Naive thymus-derived CD8-positive, alpha-beta T cell (primary cell): ENCODE data around the gene PDE3B. TPM values are rescaled to one million over a fixed set of nuclear protein-coding genes. Genes with fewer than 3 reads are reported as not detected.
"Not testable (repeated sequence)": the region's sequence is repeated elsewhere in the genome, so short reads cannot be mapped to it uniquely, and the experiment has no call there.

Experiments
- ATAC-seq, 2 donors: fragments of 150-1000 bp; cut with Tn5 transposase in 1 of 2; sonication (Bioruptor Pico), chemical (Tn5 transposase) in 1 of 2; 1 replicate in 1 of 2; 2 replicates in 1 of 2; pipeline ENCODE4 v1.10.0; 2021; ENCODE audit warnings: mild to moderate bottlenecking in 2 of 2, moderate library complexity in 2 of 2
- POLR2A ChIA-PET: fragments of 350-600 bp; sonication (Branson Sonifier 250); formaldehyde crosslinking; loops from one replicate; lab custom pipeline; 2021; ENCODE audit warnings: antibody characterized with exemption; lab: Charles Lee
- DNase-seq, 10 donors: peaks; one replicate each; pipeline versions ENCODE4 v3.0.0 to v3.0.0-alpha.2; 2020 to 2022
- H3K27ac Mint-ChIP-seq, 10 donors: one replicate each; pipeline ENCODE4 v1.8.0; 2020 to 2022; ENCODE audit warnings: mild to moderate bottlenecking in 10 of 10, mixed read lengths in 10 of 10, moderate library complexity in 4 of 10, inconsistent platforms in 1 of 10
- H3K27me3 Mint-ChIP-seq, 5 donors: one replicate each; pipeline ENCODE4 v1.8.0; 2021 to 2022; ENCODE audit warnings: mixed read lengths in 5 of 5
- H3K36me3 Mint-ChIP-seq, 3 donors: one replicate each; pipeline ENCODE4 v1.8.0; 2020 to 2022; ENCODE audit warnings: mixed read lengths in 3 of 3, mild to moderate bottlenecking in 2 of 3, inconsistent platforms in 1 of 3
- H3K4me1 Mint-ChIP-seq, 4 donors: one replicate each; pipeline ENCODE4 v1.8.0; 2021 to 2022; ENCODE audit warnings: mixed read lengths in 4 of 4
- H3K4me3 Mint-ChIP-seq, 10 donors: one replicate each; pipeline ENCODE4 v1.8.0; 2020 to 2022; ENCODE audit warnings: mild to moderate bottlenecking in 10 of 10, mixed read lengths in 10 of 10, moderate library complexity in 6 of 10, inconsistent platforms in 1 of 10
- H3K9me3 Mint-ChIP-seq, 9 donors: one replicate each; pipeline ENCODE4 v1.8.0; 2020 to 2022; ENCODE audit warnings: mixed read lengths in 9 of 9, mild to moderate bottlenecking in 3 of 9, inconsistent platforms in 1 of 9, moderate library complexity in 1 of 9
- polyA plus RNA-seq, 3 donors: library from polyadenylated mRNA; unstranded; fragments of 300-500 nt; fragmentation: Illumina TruSeq; gene quantifications; one replicate each; pipeline ENCODE4 v1.2.3, GENCODE V29; 2021
- total RNA-seq, 8 experiments: library from RNA in 2 of 8; stranded (reverse) in 2 of 8; gene quantifications; one replicate each; pipeline ENCODE4 v1.2.3 and lab custom pipeline; 2021 to 2026

Gene PDE3B
- total and polyA plus RNA-seq, 5 experiments from 2014 or later: 59.2 to 240 (median 127) TPM

GRCh38 chr11:14622223-14622954 lies 21.2 kb upstream of the PDE3B start:
- DNase-seq (peak in 3 of 10 donors; percentile 21 to 30 (median 21)), ATAC-seq (peak; percentile 45 to 80)
- POLR2A ChIA-PET: interaction anchor here (0.6 to 4.6 kb wide), 5 partner anchors 12 to 283 kb away, joined by 3 to 44 read pairs (median 4); partner anchors contain the start of gene PDE3B
- no peaks in the 10 kb centered on the region for H3K27me3 Mint-ChIP-seq
- peak overlapping the region in 9 of 10 donors; percentile 26 to 88 (median 58) for H3K27ac Mint-ChIP-seq
- H3K4me1 Mint-ChIP-seq: peaks cover 31 to 91% (median 88%) of the 10 kb centered on the region in 4 donors
- H3K36me3 Mint-ChIP-seq: peaks cover 5 to 18% (median 15%) of the 10 kb centered on the region in 3 donors
- peak overlapping the region in 5 of 10 donors; percentile 1 to 43 (median 24) for H3K4me3 Mint-ChIP-seq
- peaks cover 0 to 6% (median 0%) of the 10 kb centered on the region in 9 donors for H3K9me3 Mint-ChIP-seq

DNA sequence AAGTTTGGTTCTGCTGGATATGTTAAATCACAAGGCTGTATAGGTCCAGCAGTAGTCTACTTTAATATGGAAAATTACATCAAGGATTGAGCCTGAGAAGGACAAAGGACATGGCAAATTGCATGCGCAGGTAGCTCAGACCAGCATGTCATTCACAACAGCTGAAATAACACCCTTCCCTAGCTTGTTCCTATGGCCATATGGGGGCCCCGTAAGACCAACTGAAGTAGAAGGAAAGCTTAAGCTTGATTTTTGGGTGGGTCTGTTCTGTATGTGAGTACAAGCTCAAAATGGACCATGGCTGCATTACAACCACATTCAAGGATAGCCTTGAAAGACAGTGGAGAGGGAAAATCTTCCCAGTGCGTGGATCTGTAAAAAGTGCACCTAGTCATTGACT lies 20.6 kb upstream of the PDE3B start:
- Mint-ChIP-seq H3K9me3 (peaks cover 0 to 9% (median 4%) of the 10 kb centered on the region in 9 donors), H3K4me1 (peaks cover 30 to 91% (median 87%) of the 10 kb centered on the region in 4 donors), H3K27me3 (no peaks in the 10 kb centered on the region), H3K27ac (peak overlapping the region; percentile 26 to 88 (median 57)), H3K36me3 (peaks cover 5 to 15% (median 15%) of the 10 kb centered on the region in 3 donors), H3K4me3 (peak overlapping the region in 5 of 10 donors; percentile 1 to 50 (median 24))
- ATAC-seq (peak; percentile 28 to 36), DNase-seq (peak in 1 of 10 donors; percentile 31)
- POLR2A ChIA-PET: interaction anchor here (0.6 to 4.6 kb wide), 5 partner anchors 11 to 283 kb away, joined by 3 to 44 read pairs (median 4); partner anchors contain the start of gene PDE3B

GRCh38 chr11:14625586-14626205 lies 17.9 kb upstream of the PDE3B start:
- peaks cover 5 to 13% (median 12%) of the 10 kb centered on the region in 3 donors for H3K36me3 Mint-ChIP-seq
- H3K27ac Mint-ChIP-seq: peak overlapping the region; percentile 2 to 92 (median 68)
- no peaks in the 10 kb centered on the region for H3K27me3 Mint-ChIP-seq
- peaks cover 0 to 9% (median 3%) of the 10 kb centered on the region in 9 donors for H3K9me3 Mint-ChIP-seq
- peaks cover 24 to 68% (median 66%) of the 10 kb centered on the region in 4 donors for H3K4me1 Mint-ChIP-seq
- no peak for ATAC-seq
- peak overlapping the region in 9 of 10 donors; percentile 1 to 50 (median 31) for H3K4me3 Mint-ChIP-seq
- DNase-seq: no peak
- POLR2A ChIA-PET: interaction anchor here (1.2 to 2.3 kb wide), 6 partner anchors 8 to 47 kb away, joined by 3 to 13 read pairs (median 4); partner anchors contain the start of gene PDE3B

DNA sequence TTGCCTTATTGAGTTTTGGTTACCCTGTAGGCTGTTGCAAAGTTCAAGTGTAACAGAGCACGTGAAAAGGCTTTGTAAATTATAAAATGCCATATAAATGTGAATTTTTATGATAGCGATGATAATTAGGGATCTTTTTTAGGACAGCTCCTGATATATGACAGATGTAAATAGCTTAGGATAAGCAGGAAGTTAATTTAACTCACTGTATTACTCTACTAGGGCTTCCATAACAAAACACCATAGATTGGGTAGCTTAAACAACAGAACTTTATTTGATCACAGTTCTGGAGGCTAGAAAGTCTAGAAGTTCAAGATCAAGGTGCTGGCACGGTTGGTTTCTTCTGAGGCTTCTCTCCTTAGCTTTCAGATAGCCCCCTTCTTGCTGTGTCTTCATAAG lies 17.0 kb upstream of the PDE3B start:
- DNase-seq (no peak), ATAC-seq (peak; percentile 23 to 54)
- no peaks in the 10 kb centered on the region for H3K27me3 Mint-ChIP-seq
- peaks cover 0 to 18% (median 4%) of the 10 kb centered on the region in 9 donors for H3K9me3 Mint-ChIP-seq
- POLR2A ChIA-PET: interaction anchor here (1.2 to 2.3 kb wide), 6 partner anchors 9 to 48 kb away, joined by 3 to 13 read pairs (median 4); partner anchors contain the start of gene PDE3B
- peaks cover 5 to 13% (median 12%) of the 10 kb centered on the region in 3 donors for H3K36me3 Mint-ChIP-seq
- peaks cover 26 to 62% (median 60%) of the 10 kb centered on the region in 4 donors for H3K4me1 Mint-ChIP-seq
- peak overlapping the region in 9 of 10 donors; percentile 22 to 92 (median 85) for H3K27ac Mint-ChIP-seq
- peak overlapping the region in 6 of 10 donors; percentile 1 to 77 (median 26) for H3K4me3 Mint-ChIP-seq

DNA sequence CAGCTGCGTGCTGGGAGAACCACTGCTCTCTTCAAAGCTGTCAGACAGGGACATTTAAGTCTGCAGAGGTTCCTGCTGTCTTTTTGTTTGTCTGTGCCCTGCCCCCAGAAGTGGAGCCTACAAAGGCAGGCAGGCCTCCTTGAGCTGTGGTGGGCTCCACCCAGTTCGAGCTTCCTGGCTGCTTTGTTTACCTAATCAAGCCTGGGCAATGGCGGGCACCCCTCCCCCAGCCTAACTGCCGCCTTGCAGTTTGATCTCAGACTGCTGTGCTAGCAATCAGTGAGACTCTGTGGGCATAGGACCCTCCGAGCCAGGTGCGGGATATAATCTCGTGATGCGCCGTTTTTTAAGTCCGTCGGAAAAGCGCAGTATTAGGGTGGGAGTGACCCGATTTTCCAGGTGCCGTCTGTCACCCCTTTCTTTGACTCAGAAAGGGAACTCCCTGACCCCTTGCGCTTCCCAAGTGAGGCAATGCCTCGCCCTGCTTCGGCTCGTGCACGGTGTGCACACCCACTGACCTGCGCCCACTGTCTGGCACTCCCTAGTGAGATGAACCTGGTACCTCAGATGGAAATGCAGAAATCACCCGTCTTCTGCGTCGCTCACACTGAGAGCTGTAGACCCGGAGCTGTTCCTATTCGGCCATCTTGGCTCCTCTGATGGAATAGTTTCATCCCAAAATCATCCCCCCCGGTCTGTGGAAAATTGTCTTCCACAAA lies 9.9 kb upstream of the PDE3B start:
- Mint-ChIP-seq H3K27ac (peak overlapping the region; percentile 27 to 96 (median 91)), H3K4me1 (peaks cover 23 to 47% (median 47%) of the 10 kb centered on the region in 4 donors), H3K9me3 (peaks cover 0 to 36% (median 14%) of the 10 kb centered on the region in 9 donors), H3K36me3 (peaks cover 11 to 29% (median 12%) of the 10 kb centered on the region in 3 donors), H3K4me3 (peak overlapping the region in 9 of 10 donors; percentile 22 to 85 (median 62))
- ATAC-seq, H3K27me3 Mint-ChIP-seq: not testable (repeated sequence)
- POLR2A ChIA-PET: interaction anchor here (0.7 to 4.0 kb wide), 6 partner anchors 10 to 258 kb away, joined by 3 to 43 read pairs (median 8); partner anchors contain the start of genes CYP2R1 and PDE3B
- peak; percentile 9 to 85 (median 66) for DNase-seq

DNA sequence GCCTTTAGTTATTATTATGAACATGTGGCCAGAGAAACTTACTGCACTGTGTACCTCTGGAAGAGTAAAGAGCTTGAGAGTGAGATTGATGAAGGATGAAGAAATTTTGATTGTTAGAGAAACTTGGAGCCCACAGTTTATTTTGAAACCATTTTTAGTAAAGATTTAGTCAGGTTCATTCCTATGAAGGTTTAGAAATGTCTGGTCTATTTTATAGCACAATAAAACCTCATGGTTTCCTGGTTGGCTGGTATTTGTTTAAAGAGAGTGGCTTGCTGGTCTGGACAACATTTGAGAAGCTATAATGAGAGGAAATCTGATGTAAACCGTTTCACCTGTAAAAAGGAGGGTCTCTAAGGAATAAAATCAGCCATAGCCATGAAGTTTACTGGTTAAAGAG lies 8.8 kb upstream of the PDE3B start:
- Mint-ChIP-seq H3K36me3 (peaks cover 11 to 29% (median 12%) of the 10 kb centered on the region in 3 donors), H3K4me1 (peaks cover 27 to 55% (median 54%) of the 10 kb centered on the region in 4 donors), H3K27me3 (no peaks in the 10 kb centered on the region), H3K27ac (peak overlapping the region; percentile 27 to 96 (median 88)), H3K9me3 (peaks cover 0 to 36% (median 14%) of the 10 kb centered on the region in 9 donors), H3K4me3 (peak overlapping the region in 9 of 10 donors; percentile 3 to 80 (median 62))
- POLR2A ChIA-PET: interaction anchor here (0.7 to 4.0 kb wide), 6 partner anchors 10 to 257 kb away, joined by 3 to 43 read pairs (median 8); partner anchors contain the start of genes CYP2R1 and PDE3B
- DNase-seq (no peak), ATAC-seq (peak in 1 of 2 donors; percentile 4)

- no peak for DNase-seq
- no peaks in the 10 kb centered on the region for H3K27me3 Mint-ChIP-seq
- POLR2A ChIA-PET: interaction anchor here (0.9 to 4.0 kb wide), 5 partner anchors 9 to 73 kb away, joined by 3 to 43 read pairs (median 5); partner anchors contain the start of gene PDE3B
- peaks cover 11 to 29% (median 12%) of the 10 kb centered on the region in 3 donors for H3K36me3 Mint-ChIP-seq
- peak; percentile 47 to 56 for ATAC-seq
- H3K27ac Mint-ChIP-seq: peak overlapping the region; percentile 27 to 96 (median 88)
- H3K4me3 Mint-ChIP-seq: peak overlapping the region in 9 of 10 donors; percentile 30 to 80 (median 62)
- peaks cover 31 to 62% (median 60%) of the 10 kb centered on the region in 4 donors for H3K4me1 Mint-ChIP-seq
- H3K9me3 Mint-ChIP-seq: peaks cover 0 to 36% (median 14%) of the 10 kb centered on the region in 9 donors
Observed at GRCh38 chr11:14635546-14635945, 8.1 kb upstream of the PDE3B start.

GRCh38 chr11:14636119-14636518 lies 7.5 kb upstream of the PDE3B start:
- Mint-ChIP-seq H3K4me3 (peak overlapping the region in 9 of 10 donors; percentile 5 to 80 (median 70)), H3K9me3 (peaks cover 0 to 33% (median 12%) of the 10 kb centered on the region in 9 donors), H3K36me3 (peaks cover 11 to 28% (median 12%) of the 10 kb centered on the region in 3 donors), H3K27ac (peak overlapping the region; percentile 60 to 94 (median 81)), H3K4me1 (peaks cover 32 to 68% (median 65%) of the 10 kb centered on the region in 4 donors), H3K27me3 (no peaks in the 10 kb centered on the region)
- ATAC-seq (peak; percentile 18 to 47), DNase-seq (no peak)
- POLR2A ChIA-PET: interaction anchor here (0.9 to 4.0 kb wide), 4 partner anchors 9 to 74 kb away, joined by 3 to 43 read pairs (median 4); partner anchors contain the start of gene PDE3B

DNA sequence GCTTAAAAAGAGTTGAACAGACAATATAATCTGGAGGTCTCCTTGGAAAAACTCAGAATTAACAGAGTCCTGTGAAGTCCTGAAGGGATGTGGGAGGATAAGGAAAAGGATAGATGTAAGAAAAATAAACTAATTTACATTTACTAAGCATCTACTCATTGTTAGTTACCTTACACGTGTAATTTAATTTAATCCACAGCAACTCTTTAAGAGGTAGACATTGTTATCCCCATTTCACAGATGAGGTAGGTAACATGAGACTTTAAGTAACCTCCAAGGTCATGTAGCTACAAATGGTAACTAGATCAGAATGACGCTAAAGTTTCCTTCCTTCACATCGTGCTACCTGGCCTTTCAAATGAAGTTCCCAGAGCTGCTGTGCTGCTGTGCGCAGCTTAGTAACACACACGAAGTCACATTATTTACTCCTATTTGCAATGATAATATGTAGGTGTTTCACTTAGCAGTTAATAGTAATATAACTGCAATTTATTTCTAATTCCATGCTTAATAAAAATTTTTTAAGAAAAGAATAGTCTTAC lies 5.7 kb upstream of the PDE3B start:
- H3K36me3 Mint-ChIP-seq: peaks cover 11 to 29% (median 12%) of the 10 kb centered on the region in 3 donors
- POLR2A ChIA-PET: interaction anchor here (0.8 to 1.6 kb wide), 3 partner anchors 12 to 59 kb away, joined by 3 to 6 read pairs (median 5); no protein-coding TSS in a partner anchor
- peak overlapping the region in 5 of 10 donors; percentile 8 to 51 (median 30) for H3K4me3 Mint-ChIP-seq
- peak; percentile 16 to 27 for ATAC-seq
- no peaks in the 10 kb centered on the region for H3K27me3 Mint-ChIP-seq
- H3K9me3 Mint-ChIP-seq: peaks cover 0 to 28% (median 11%) of the 10 kb centered on the region in 9 donors
- peaks cover 40 to 86% (median 83%) of the 10 kb centered on the region in 4 donors for H3K4me1 Mint-ChIP-seq
- DNase-seq: no peak
- H3K27ac Mint-ChIP-seq: peak overlapping the region in 5 of 10 donors; percentile 19 to 72 (median 38)

GRCh38 chr11:14638561-14638960 lies 5.0 kb upstream of the PDE3B start:
- POLR2A ChIA-PET: interaction anchor here (0.8 to 1.6 kb wide), 3 partner anchors 12 to 60 kb away, joined by 3 to 6 read pairs (median 5); no protein-coding TSS in a partner anchor
- Mint-ChIP-seq H3K4me1 (peaks cover 40 to 84% (median 81%) of the 10 kb centered on the region in 4 donors), H3K27ac (peak overlapping the region in 9 of 10 donors; percentile 72 to 92 (median 80)), H3K9me3 (peaks cover 0 to 27% (median 11%) of the 10 kb centered on the region in 9 donors), H3K36me3 (peaks cover 11 to 28% (median 12%) of the 10 kb centered on the region in 3 donors), H3K4me3 (peak overlapping the region; percentile 44 to 82 (median 73)), H3K27me3 (no peaks in the 10 kb centered on the region)
- DNase-seq (peak in 2 of 10 donors; percentile 37 to 48), ATAC-seq (no peak)
